GM18502 (cell line): ENCODE data around the gene ADGRL2.
A peak's percentile ranks its signal among the peaks of the same experiment; 100 is the strongest.

Source experiments
- ATAC-seq: cut with Tn5 transposase; IDR thresholded peaks from one replicate; pipeline ENCODE4 v1.9.1; 2021; ENCODE audit warnings: mild to moderate bottlenecking; ENCODE audit not compliant: unreplicated experiment, poor library complexity

The ADGRL2 gene

DNA sequence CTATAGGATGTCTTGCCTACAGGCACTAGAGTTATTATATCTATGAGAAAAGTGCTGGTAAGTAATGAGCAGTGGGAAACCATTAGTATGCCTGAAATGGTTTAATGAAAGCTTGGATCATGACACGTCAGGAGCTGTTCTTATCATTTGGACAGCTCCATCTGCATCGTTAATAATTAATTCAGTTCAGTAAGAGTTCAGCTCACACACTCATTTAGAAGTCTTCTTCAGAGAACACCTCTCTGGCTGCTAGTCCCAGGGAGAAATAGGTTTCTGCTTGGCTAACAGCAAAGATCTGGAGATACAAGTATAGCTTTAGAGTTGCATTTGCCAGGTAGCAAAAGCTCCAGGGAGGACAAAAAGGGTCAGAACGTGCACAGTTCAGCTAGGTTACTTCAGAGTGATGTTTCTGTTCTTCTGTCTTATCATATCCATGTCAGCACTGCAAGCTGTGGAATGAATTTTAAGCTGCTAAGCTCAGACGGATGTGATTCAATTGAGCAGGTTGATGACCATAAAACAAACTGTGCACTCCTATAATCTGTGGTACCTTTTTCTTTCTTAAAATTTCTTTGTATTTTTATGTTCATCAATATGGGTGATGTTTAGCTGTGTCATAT is 173.6 kb downstream of the ADGRL2 start:
- no peak for ATAC-seq

GRCh38 chr1:81974883-81975555 is 174.3 kb downstream of the ADGRL2 start:
- no peak for ATAC-seq

DNA sequence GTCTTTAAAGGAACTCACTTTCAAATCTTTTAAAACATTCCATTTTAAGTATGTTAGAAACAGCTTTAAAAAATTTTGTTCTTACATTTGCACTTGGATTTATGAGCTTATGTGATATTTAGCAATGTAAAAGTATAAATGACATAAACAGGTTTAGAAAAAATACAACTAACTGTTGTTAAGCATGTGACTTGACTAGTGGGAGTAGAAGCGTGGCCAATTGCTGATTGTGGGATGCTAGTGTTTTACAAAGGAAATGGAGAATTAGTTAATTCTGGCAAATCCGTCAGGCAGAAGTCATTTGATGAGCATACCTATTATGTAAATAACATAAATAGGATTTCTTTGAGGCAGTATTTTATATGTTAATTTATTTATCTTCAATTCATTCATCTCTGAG is 175.8 kb downstream of the ADGRL2 start:
- ATAC-seq: no peak

GRCh38 chr1:81978945-81979344 is 178.2 kb downstream of the ADGRL2 start:
- ATAC-seq: no peak

- ATAC-seq: peak; percentile 50
These were observed 181.8 kb downstream of the ADGRL2 start for GRCh38 chr1:81982523-81982922.

DNA sequence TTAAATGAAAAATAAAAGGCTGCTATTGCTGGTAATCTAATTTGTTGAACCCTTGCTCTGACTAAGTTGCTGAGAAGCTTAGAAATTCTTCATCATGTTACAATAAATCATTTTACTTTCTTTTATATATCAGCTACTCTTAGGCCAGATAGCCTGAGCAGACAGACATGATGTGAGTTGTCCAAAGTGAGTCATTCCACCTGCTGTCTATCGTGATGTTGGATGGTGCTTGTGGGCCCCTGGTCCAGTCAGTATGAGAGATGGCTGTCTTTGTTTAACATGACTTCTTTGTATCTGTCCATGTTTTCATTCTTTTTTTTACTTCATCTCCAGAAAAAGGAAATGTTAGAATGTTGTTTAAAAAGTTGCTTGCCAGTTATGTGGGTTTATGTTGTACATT is 188.8 kb downstream of the ADGRL2 start:
- ATAC-seq: no peak

- no peak for ATAC-seq
These were observed 189.5 kb downstream of the ADGRL2 start for GRCh38 chr1:81990241-81990640.

- ATAC-seq: no peak
These were observed 197.4 kb downstream of the ADGRL2 start for GRCh38 chr1:81998165-81998564.

DNA sequence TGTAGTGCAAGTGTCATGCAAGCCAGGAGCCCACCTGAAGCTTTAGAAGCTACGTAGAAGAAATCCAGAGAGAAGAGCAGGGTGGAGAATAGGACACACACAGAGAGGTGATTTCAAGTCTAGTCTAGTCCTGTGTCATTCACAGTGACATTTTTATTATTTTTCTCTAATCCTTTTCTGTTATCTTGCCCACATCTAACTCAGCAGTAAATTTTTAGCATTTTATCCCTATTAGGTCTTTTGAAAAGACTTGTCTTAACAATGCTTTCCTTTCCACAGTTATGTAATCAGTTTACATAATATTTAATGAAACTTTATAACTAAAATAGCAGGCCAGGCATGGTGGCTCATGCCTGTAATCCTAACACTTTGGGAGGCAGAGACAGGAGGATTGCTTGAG is 198.6 kb downstream of the ADGRL2 start:
- no peak for ATAC-seq

GRCh38 chr1:82000221-82000620 is 199.5 kb downstream of the ADGRL2 start:
- no peak for ATAC-seq

- no peak for ATAC-seq
These were observed 200.6 kb downstream of the ADGRL2 start for GRCh38 chr1:82001345-82001744.

DNA sequence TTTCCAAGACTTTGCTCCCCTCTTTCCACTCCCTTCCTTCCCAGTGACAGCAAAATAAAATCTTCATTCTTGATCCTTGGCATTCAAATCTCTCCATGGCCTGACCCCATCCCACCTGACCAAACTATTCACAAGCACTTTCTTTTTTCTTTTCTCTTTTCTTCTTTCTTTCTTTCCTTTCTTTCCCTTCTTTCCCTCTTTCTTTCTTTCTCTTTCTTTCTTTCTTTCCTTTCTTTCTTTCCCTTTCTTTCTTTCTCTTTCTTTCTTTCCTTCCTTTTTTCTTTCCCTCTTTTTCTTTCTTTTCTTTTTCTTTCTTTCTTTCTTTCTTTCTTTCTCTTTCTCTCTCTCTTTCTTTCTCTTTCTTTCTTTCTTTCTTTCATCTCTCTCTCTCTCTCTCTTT is 207.1 kb downstream of the ADGRL2 start:
- ATAC-seq: no peak

GRCh38 chr1:82013702-82014101 is 213.0 kb downstream of the ADGRL2 start:
- ATAC-seq: no peak

- no peak for ATAC-seq
These were observed 214.7 kb downstream of the ADGRL2 start for GRCh38 chr1:82015444-82015843.

DNA sequence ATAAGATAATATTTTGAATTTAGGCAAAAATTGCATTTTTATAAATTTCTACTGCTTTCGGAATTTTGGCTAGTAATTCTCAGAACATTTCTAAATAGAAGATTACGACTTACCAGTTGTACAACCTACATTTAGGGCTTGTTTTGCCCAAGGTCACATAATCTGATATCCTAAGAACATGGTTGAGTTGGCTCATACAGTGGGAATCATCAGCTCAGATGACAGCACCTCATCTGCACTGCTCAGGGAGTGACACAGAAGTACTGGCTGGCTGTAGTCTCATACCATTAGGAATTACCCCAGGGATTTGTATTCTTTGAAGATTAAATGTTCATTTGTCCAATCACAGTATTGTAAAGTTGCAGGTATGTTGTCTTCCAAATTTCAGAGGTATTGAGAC is 217.6 kb downstream of the ADGRL2 start:
- no peak for ATAC-seq

GRCh38 chr1:82019508-82019907 is 218.8 kb downstream of the ADGRL2 start:
- no peak for ATAC-seq

DNA sequence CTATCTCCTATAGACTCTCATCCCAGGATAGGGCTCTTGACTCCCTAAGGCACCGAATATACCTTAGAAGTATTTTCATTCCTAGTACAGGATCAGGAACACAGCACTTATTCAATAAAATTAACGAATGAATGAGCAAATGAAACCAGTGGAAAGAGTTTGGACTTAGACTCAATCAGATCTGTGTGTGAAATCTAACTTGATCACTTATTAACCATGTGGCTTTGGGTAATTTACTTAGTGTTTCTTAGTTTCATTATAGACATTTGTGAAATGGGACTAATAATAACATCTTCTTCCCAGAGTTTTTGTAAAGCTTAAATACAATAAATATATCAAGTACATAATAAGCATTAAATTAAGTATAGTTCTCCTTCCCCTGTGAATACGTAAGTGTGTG is 230.1 kb downstream of the ADGRL2 start:
- ATAC-seq: no peak

DNA sequence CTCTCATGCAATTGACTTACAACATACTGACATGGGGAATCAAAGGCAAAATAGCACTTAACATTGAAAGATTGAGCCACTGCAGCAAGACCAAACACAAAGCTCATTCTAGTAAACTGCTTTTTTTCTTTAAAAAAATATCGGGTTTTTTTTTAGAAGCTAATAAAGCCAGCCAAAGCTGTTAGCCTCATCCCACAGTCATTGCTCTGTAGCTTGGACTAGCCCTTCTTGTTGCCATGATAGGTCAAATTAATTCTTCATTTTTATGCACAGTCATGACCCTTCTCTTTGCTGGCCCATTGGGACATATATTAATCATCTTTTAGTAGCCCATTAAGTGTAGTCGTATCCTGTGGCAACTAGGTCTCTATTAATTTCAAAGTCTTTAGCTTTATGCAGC is 231.3 kb downstream of the ADGRL2 start:
- no peak for ATAC-seq

DNA sequence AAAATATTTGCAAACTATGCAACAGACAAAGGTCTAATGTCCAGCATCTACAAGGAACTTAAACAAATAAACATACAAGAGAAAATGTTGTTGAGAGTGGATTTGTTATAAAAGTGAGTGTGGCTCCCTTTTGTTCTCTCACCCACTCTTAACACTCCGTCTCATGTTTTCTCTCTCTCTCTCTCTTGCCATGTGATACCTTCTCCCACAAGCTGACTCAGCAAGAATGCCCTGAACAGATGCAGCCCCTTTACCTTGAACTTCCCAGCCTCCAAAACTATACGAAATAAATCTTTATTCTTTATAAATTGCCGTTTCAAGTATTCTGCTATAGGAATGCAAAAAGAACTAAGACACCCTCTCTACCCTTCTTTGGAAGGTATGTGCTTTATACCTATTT is 234.1 kb downstream of the ADGRL2 start:
- no peak for ATAC-seq
